ENCODE measurements around the gene TPP1.

DNA sequence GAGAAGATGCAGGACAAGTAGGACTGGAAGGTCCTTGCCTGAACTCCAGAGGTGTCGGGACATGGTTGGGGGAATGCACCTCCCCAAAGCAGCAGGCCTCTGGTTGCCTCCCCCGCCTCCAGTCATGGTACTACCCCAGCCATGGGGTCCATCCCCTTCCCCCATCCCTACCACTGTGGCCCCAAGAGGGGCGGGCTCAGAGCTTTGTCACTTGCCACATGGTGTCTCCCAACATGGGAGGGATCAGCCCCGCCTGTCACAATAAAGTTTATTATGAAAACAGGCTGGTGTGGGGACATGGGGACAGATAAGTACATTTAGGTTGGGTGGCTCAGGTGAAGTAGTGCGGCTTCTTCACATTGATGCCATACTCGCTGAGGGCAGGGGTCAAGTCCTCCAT lies 8.6 kb downstream of the TPP1 start:
- TF ChIP-seq, protein P1, sequence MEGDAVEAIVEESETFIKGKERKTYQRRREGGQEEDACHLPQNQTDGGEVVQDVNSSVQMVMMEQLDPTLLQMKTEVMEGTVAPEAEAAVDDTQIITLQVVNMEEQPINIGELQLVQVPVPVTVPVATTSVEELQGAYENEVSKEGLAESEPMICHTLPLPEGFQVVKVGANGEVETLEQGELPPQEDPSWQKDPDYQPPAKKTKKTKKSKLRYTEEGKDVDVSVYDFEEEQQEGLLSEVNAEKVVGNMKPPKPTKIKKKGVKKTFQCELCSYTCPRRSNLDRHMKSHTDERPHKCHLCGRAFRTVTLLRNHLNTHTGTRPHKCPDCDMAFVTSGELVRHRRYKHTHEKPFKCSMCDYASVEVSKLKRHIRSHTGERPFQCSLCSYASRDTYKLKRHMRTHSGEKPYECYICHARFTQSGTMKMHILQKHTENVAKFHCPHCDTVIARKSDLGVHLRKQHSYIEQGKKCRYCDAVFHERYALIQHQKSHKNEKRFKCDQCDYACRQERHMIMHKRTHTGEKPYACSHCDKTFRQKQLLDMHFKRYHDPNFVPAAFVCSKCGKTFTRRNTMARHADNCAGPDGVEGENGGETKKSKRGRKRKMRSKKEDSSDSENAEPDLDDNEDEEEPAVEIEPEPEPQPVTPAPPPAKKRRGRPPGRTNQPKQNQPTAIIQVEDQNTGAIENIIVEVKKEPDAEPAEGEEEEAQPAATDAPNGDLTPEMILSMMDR (IDR thresholded peaks at IDR 0.05; ENCODE audit: low read depth, low read length) = no peak
- TF ChIP-seq POLR2A (IDR thresholded peaks at IDR 0.05; ENCODE audit: extremely low read depth, insufficient read length) (no peak), MYC (IDR thresholded peaks at IDR 0.05; ENCODE audit: low read depth, low read length) (no peak)
- TF ChIP-seq, protein P2, sequence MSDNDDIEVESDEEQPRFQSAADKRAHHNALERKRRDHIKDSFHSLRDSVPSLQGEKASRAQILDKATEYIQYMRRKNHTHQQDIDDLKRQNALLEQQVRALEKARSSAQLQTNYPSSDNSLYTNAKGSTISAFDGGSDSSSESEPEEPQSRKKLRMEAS (IDR thresholded peaks at IDR 0.05; ENCODE audit: low read depth, low read length) = no peak

Measured in NB4 (cell line).